HT1080 (cell line): ENCODE measurements around the gene CUX1. TPM values are rescaled to one million over a fixed set of nuclear protein-coding genes. Genes with fewer than 3 reads are reported as not detected.
"Not testable (repeated sequence)": the region's sequence is repeated elsewhere in the genome, so short reads cannot be mapped to it uniquely, and the experiment has no call there.

Experiments
- DNase-seq: peaks from one replicate; pipeline ENCODE4 v3.0.0-alpha.2; 2015; ENCODE audit warnings: low read depth
- total RNA-seq: library from RNA; depleted of rRNA; stranded (reverse); fragments of >200 nt; shearing (Covaris generic); gene quantifications from 2 replicates; pipeline ENCODE4 v1.2.3, GENCODE V29; 2014

The CUX1 gene
- total RNA-seq, 1 experiment from 2014 or later, result 21.2 TPM

DNA sequence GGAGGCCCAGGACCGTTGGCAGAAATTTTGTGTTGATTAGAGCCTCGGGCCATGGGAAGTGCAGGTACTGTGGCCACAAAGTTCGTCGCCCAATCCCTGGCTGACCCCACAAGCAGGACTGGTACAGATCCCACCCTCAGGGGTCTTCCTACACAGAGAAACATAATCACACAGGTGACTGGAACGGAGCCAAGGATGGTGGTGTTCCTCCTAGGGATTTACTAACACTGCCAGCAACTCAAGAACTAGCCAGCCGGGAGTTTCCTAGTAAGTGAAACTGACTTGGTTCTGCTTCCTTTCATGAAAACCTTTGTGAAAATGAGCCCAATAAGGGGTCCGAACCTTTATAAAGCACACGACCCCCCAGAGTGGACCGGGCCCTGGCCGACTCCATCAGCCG lies 5.7 kb downstream of the CUX1 start:
- DNase-seq, result no peak

GRCh38 chr7:101823596-101823995 lies 6.2 kb downstream of the CUX1 start:
- DNase-seq, result no peak

- DNase-seq, result no peak
Observed at GRCh38 chr7:101824440-101824839, 7.0 kb downstream of the CUX1 start.

- no peak for DNase-seq
Observed at GRCh38 chr7:101826081-101826835, 8.8 kb downstream of the CUX1 start.

DNA sequence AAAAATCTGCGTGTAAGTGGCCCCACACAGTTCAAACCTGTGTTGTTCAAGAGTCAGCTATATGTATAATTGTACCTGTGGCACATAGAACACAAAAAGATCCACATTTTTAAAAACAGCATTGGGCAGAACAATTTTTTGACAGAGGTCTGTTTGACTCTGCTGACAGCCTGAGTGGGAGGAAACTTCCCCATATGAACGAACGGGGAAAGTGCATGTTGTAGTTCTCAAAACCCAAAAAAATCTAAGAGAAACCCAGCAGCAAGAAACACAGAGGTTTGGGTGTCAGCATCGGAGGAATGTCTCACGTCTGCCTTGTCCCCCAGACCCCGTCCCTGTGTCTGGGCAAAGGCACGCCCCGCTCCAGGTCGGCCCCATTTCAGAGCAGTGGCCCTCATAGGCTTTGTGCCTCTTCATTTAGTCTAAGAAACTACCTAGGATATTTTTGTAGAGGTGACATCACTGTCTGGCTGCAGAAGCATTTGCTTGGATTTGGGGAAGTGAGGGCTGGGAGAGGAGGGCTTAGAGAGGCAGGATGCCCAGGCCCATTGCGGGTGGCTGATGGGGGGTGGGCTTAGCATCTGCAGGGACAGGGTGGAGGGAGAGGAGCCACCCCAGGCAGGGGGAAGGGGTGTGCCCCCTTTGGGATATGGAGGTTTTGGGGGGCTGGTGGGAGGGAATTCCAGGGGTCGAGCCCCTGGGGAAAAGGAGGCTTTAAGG lies 11.0 kb downstream of the CUX1 start:
- DNase-seq, result no peak

DNA sequence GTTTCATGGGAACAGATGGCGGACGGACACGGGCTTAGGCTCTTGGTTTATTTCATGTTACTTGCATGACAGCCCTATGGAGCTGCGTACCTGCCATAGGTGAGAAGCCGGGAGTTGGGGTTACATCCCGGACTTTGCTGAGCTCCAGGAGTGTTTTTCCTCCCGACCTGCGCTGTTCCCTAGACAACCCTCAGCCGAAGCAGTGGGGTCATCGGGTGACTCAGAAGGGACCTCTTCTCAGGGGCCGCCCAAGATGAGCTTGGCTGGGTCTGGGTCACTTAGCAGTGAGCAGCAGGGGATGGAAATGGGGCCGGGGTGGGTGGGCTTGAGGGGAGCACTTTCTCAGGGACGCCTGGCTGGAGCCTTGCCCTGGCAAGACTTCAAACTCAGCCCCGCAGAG lies 11.9 kb downstream of the CUX1 start:
- no peak for DNase-seq

GRCh38 chr7:101829821-101830220 lies 12.4 kb downstream of the CUX1 start:
- no peak for DNase-seq

GRCh38 chr7:101831396-101831795 lies 14.0 kb downstream of the CUX1 start:
- not testable (repeated sequence) for DNase-seq

DNA sequence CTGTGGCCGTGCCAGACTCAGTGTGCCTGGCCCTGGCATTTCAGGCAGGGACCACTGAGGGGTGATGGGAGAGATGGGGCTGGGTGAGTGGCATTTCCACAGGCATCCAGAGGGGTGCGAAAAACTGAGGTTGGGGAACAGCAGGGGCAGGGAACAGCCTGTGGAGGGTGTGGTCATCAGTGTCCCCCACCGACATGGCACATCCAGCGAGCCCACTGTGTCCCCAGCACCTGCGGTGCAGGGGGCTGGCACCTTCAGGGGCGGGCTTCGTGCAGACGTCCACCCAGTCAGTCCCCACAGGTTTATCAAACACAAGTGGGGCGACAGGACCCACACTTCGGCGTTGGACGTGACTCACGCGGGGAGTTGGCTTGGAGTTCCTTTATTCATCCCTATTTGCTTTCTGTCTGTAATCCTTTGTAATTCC lies 14.8 kb downstream of the CUX1 start:
- no peak for DNase-seq

DNA sequence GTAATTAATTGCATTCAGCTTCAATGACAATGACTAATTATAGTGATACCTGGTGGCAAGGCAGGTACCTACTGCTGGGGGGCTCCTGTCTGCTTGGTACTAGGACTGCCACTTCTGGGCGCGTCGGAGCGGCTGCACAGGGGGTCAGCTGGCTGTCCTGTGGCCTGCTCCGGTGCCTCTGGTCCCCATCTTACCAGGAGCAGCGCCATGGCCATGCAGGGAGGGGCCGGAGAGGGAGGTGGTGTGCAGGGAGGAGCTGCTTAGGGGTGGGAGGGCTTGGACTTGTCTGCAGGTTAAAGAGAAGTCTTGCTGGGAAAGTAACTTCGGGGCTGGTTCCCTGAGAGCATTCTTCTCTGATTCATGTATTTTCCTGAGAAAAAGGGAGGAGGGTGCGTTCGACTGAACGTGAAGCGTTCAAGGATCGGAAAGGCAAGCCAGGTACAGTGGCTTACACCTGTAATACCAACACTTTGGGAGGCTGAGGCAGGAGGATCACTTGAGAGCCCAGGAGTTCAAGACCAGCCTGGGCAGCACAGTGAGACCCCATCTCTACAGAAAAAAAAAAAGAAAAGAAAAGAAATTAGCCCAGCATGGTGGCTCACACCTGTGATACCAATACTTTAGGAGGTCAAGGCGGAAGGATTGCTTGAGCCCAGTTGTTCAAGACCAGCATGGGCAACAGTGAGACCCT lies 15.4 kb downstream of the CUX1 start:
- DNase-seq, result no peak

- DNase-seq, result no peak
Observed at GRCh38 chr7:101833799-101834198, 16.4 kb downstream of the CUX1 start.

GRCh38 chr7:101835136-101835535 lies 17.7 kb downstream of the CUX1 start:
- DNase-seq, result no peak

- not testable (repeated sequence) for DNase-seq
Observed at GRCh38 chr7:101837433-101837832, 20.0 kb downstream of the CUX1 start.

DNA sequence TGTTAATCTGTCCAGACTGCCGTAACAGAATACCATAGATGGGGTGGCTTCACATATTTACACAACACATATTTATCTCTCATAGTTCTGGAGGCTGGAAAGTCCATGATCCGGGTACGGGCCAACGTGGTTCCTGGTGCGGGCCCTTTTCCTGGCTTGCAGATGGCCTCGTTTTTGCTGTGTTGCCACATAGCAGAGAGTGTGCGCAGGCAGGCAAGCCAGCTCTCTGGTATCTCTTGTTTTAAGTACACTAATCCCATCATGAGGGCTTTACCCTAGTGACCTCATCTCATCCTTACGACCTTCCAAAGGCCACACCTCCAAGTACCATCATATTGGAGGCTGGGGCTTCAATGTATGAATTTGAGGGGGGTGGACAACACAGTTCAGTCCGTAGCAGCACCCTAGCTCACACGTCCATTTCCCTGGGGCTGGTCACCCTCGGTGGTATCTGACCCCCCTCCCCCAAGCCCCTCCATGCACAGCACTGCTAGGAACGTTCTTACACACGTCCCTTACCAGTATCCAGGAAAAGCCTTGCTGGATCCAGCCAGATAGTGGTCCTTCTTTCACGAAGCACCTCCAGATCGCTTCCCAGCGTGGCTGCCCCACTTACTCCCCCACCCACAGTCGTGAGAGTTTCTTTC lies 21.5 kb downstream of the CUX1 start:
- no peak for DNase-seq

DNA sequence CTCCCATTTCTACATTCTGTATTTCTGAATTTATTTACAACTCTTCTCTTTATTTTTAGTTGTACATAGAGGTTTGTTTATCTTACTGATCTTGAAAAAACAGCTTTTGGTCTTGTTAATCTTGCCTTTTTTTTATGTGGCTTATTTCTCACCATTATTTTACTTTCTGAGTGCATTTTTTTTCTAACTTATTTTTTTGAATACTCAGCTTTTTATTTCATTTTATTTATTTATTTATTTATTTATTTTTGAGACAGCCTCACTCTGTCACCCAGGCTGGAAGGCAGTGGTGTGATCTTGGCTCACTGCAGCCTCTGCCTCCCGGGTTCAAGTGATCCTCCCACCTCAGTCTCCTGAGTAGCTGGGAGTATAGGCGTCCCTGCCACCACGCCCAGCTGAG lies 23.9 kb downstream of the CUX1 start:
- DNase-seq, result no peak

GRCh38 chr7:101843293-101844271 lies 26.2 kb downstream of the CUX1 start:
- DNase-seq, result no peak

GRCh38 chr7:101845974-101846373 lies 28.5 kb downstream of the CUX1 start:
- no peak for DNase-seq

DNA sequence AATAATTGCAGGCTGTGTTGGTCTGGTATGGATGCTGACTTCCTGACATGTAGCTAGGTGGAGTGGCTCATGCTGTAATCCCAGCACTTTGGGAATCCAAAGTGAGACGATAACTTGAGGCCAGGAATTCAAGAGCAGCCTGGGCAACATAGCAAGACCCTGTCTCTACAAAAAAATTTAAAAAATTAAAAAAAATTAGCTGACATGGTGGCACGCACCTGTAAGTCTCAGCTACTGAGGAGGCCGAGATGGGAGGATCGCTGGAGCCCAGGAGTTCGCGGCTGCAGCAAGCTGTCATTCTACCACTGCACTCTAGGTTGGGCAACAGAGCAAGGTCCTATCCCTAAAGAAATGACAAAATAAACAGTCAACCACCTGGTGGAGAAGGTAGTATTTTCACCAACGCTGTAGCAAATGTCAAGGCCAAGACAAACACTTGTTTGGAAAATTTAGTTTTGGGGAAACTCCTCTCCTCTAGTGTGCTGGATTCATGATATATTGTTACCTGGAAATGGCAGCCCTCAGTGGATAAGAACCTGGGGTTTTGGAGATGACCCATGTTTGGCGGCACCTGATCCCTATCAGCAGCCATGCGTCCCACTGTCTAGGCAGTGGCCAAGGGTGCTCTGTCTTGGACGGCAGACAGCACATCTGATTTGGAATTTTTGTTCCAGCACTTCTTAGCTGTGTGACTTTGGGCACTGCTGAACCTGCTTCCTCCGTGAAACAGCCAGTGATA lies 29.5 kb downstream of the CUX1 start:
- no peak for DNase-seq

- no peak for DNase-seq
Observed at GRCh38 chr7:101848208-101848951, 31.0 kb downstream of the CUX1 start.
